GM19023 (cell line): ENCODE results near the gene EVA1B.

Experiments used
- ATAC-seq: cut with Tn5 transposase; IDR thresholded peaks from one replicate; pipeline ENCODE4 v1.9.1; 2021; ENCODE audit warnings: mild to moderate bottlenecking, moderate library complexity; ENCODE audit not compliant: unreplicated experiment

The EVA1B gene

DNA sequence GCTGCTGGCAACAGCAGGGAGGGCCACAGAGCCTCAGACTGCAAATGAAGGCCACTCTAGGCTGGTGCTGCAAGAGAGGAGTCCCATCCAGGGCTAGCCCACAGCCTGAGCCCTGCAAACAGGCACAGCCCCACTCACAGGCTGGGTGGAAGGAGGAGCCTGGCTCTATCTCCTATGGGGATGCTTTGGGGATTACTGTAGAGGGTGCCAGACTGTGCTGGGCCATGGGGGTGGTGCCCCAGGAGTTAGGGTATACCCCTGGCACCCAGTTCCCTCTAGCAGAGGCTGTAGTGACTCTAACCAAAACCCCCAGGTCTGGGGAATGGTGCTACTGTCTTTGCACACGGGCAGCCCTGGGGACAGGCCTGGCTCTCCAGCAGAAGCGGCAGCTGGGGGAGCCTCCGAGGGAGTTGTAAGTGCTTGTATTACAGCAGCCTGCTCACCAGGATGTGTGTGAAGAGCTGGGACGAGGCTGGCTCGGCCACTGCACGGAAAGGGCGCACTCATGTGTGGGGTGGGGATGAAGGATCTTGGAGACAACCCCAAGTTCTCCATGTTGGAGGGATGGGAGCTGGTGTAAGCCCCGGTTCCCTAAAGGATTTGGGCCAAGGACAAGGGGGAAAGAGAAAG lies 23.4 kb upstream of the EVA1B start:
- ATAC-seq: no peak

DNA sequence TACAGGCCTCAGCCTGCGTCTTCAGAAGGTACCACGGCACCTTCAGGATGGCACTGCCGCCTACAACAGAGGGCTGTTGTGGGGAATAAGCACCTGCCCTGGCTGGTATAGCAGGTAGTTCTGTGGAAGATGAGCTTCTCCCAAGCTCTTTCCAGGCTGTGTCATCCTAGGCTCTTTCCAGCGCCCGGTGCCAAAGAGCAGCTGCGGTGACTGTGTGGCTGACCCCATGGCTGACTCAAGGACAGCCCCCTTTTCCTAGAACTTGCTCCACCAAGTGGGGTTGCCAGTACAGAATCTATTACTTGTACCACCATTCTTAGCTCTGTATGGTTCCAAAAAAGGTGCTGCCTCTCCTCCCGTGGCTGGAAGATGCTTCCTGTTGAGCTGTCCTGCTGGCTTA lies 21.9 kb upstream of the EVA1B start:
- no peak for ATAC-seq

DNA sequence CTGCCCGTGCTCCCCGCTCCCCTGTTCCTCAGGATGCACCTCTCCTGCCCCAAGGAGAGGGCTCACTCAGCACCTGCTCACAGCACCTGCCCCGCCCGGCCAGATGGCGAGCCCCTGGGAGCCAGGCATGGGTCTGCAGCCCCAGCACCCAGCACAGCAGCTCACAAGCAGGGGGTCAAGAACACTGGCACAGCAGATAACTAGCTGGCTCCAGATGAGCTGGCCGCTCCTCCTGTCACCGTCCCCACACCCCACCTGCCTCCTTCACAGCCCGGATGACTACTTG lies 20.9 kb upstream of the EVA1B start:
- ATAC-seq: no peak

DNA sequence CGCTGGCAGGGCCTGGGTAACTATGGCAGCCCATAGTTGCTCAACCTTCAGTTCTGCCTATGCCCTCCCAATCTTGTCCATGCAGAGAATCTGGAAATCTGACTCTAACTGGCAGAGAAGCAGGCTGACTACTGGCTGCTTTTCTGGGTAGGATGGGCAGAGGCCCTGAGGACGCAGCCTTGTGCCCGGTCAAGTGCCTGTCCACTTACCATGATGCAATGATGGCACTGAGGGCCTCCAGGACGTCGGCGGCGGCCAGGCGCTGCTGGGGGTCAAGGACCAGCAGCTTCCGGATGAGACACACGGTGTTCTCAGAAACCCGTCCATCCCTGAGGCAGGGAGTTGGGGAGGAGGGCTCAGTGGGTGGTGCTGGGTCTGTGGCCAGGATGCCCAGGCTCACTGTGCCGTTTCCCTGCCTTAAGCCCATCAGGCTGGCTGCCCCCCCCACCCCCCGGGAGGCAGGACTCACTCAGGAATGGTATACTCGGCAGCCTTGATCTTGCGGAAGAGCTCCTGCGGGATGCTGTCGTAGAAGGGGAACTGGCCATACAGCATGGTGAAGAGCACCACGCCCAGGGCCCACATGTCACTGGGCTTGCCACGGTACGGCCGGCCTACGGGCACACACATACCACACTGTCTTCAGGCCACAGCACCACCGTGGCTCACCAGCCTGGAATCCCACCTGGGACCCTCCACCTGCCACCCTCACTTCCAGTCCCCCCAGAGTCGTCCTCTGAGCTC lies 20.4 kb upstream of the EVA1B start:
- ATAC-seq: no peak

DNA sequence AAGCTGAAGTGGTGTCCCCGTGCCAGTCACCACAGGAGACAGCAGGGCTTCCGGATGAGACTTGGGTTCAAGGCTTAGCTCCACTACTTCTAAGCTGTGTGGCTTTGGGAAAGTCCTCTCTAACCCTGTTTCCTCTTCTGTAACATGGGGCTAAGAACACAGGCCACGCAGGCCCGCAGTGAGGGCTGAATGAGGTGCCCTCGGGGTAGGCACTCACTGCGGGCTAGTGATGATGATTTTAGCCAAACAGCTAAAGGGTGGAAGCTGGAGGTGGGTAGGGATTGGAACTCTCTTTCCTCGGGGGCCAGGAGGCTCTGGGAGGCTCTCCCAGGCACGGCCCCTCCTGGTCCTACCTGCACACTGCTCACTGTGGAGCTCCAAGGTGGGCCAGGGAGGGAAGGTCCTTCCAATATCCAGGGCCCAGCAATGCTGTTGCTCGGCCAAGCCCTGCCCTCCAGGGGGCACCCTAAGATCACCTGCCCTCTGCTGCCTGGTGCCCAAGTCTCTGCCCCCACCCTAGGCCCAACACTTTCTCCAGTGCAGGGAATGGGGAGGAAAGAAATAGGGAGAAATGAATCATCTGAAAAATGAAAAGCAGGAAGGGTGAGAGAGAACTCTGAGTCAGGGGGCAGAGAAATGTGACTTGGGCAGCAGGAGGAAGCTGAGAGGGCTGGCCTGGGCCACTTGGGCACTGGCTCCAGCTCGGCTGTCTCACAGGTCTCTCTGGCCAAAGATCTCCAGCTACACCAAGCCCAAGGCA lies 19.2 kb upstream of the EVA1B start:
- no peak for ATAC-seq

DNA sequence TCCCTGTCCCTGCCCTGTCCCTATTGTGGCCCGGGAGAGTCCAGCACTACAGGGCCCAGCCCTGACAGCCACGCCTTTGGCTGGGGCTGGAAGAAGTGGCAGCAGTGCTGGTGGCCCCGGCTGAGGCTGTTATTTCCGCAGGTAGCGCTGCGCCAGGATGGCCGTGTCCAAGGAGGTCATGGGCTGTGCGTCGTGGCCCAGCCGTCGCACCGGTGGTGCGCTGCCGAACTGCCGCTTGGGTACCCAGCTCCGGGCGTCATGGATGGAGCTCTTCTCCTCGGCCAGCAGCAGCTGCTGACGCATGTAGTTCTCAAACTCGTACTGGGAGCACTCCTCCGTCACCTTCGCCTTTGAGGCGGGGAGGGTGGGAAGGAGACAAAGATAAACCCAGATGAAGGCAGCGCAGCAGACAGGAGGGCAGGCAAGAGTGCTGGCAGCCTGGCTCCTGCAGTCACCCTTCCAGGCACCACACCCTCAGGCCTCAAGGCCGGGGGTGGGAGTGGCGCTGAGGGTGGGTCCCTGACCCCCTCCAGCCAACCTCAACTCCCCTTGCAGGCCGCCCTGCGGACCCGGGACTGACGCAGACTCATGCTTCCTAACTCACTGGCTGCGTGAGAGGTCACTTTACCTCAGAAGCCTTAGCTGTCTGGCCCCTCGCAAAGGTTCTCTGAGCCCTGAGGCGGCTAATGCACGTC lies 18.3 kb upstream of the EVA1B start:
- no peak for ATAC-seq

DNA sequence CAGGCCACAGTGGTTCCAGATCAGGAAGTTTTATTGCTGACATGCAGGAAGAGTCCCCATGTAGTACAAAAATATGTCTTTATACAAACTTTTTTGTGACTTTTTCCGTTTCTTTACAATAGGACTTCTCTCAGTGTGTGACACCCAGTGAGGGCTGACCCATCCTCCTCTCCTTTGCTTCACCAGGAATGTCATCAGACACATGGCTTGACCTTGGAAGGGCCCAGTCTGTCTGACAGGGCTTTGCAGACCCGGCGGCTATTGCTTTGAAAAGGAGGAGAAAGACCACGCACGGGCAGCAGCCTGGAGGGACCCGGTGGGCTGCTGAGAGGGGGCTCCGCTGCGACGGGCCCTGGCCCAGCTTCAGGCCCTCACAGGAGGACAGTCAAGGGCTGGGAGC lies 16.2 kb upstream of the EVA1B start:
- no peak for ATAC-seq

DNA sequence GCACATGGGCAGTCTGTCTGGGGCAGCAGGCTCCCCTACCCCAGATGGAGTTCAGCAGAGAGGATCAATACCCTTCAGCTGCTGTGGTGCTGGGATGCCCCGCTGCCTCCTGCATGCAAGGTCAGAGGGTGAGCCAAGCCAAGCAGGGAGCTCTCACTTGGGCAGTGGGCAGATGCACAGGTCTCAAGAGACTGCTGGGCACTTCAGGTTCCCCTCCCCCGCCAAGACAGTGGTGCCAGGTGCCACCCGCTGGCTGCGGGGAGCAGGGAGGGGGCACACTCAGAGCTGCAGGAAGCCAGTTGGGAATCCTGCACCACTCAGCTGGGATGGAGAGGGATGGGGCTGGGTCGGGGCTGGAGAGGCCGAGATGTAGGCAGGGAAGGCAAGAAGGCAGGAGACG lies 15.8 kb upstream of the EVA1B start:
- no peak for ATAC-seq

DNA sequence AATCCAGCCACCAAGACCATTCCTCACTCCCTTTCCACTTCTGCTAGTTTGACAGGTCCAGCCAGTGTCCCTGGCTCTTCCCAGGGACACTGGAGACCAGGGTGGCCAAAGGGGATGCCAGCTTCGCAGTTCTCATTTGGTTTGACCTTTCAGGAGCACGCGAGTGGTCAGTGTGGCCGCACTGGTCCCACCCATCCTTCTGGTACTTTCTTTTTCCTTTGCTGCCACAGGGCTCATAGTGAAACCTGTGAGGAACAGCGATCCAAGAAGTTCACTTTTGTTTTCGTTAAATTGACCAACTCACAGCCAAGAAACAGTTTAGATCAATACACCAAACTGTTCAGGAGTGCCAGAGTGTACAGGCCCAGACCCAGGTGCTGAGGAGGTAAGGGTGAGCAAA lies 14.4 kb upstream of the EVA1B start:
- no peak for ATAC-seq

DNA sequence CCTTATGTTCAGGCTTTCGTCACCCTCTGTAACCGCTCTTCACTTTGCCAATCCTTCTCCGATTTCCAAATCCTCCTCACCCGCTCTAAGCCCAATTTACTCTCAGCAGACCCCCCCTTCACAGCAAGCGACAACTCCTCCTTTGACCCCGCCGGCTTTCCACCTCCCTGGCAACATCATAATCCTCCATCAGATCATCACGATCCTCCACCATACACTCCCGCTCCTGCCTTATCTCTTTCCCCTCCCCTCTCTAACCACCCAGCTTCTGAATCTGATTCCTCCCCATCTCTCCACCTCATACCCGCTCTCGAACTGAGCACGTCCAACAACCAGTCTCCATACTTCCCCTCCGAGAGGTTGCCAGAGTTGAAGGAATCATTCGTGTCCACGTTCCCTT lies 7.5 kb upstream of the EVA1B start:
- ATAC-seq: no peak

DNA sequence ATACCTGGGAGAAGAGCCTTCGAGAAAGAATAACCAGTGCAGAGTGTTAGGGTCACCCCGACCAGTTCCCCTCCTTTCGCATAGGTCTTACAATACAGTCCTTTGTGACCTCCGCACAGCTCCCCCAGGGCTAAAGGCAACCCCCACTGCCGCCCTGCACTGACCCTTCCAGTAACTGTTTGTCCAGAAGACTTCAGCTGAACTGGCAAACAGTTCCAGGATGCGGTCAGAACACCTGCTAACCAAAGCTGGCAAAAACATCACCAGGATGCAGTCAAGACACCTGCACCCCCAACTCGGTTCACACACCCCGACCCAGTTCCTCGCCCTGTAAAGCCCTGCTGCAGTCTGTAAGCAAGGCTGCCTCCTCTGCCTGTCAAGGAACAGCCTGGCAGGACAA lies 6.4 kb upstream of the EVA1B start:
- no peak for ATAC-seq

DNA sequence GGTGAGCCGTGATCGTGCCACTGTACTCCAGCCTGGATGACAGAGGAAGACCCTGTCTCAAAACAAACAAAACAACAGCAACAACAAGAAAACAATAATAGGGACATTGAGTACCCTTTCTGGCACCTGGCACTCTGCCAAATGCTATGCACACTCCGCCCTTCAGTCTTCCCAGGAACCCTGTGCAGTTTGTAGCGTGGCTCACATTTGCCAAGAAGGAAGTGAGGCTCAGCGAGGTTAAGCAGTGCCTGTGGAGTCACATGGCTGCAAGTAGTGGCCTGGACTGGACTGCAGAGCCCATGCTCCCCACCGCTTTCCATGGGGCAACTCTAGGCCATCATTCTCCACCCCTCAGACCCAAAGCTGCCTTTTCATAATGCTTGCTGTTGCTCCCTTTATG lies 5.3 kb upstream of the EVA1B start:
- ATAC-seq: no peak

DNA sequence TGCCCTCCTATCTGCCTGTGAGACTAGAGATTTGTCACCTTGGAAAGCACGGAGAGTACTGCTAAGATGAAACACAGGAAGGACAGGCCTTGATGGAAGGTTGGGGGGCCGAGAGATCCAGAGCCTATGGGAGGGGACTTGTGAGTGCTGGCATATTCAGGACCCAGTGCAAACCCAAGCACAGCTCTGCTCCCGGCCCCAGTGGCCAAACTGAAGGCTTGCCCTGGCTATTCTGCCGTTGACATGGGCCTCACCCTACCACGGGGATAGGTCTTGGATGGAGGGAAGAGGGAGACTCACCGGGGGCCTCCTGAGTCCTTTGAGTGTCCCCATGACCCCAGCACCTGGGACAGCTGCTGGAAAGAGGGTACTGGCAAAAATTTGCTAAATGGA lies 4.6 kb upstream of the EVA1B start:
- no peak for ATAC-seq

DNA sequence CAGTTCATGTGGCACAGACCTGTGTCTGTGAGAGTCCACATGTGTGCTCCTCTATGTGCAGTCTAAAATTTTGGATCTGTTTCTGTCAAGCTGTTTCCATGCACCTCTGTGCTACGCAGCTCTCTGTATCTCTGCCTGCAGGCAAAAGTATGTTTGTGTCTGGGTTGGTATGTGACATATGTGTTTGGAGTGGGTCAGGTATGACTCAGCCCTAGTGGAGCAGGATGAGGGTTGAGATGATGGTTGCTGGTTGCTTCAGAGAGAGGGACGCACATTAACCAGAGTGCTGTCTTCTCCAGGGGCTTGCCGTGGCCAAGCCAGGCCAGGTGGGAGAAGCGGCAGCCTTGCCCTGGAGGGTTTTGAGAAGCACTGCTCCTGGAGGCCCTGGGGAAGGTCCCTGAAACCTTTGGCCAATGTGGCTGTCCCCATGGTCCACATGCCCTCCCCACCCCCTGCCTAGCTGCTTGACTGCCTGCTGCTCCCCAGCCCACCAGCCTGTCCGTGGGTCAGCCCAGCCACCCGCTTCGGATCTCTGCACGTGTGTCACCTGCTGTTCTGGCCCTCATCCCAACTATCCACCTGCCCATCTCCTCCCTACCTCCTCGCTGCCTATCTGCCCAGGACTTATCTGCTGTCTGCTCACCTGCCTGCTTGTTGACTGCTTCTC lies 4.1 kb upstream of the EVA1B start:
- no peak for ATAC-seq

DNA sequence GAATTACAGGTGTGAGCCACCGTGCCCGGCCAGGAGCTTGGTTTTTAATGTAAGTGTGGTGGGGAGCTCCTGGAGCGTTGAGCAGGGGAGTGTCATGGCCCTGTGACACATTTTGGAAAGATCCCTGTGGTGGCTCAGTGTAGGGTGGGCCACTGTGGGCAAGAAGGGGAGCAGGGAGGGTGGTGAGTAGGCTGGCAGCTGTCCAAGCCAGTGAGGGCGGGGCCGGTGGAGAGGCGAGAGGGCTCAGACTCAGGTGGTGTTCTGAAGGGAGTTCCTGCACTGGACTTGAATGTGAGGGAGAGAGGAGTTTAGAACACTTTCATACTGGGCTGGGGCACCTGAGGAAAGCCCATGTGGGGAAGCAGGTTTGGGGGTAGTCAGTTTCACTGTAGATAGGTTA lies 3.1 kb upstream of the EVA1B start:
- no peak for ATAC-seq

DNA sequence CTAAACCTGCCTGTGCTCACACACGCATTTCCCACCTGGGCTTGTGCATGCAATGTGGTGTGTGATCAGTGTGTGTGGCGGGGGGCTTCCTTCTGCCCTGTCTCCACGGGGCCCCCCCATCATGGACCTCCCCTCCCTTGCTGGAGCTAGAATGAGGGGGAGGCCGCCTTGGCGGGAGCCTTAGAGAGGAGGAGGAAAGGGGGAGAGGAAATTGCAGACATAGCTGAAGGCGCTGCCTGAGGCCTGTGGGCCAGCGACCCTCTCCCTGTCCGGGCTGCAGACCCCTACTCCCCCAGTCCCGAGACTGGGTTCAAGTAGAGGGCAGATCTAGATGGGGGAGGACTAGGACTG lies 883 bp upstream of the EVA1B start:
- ATAC-seq: no peak

DNA sequence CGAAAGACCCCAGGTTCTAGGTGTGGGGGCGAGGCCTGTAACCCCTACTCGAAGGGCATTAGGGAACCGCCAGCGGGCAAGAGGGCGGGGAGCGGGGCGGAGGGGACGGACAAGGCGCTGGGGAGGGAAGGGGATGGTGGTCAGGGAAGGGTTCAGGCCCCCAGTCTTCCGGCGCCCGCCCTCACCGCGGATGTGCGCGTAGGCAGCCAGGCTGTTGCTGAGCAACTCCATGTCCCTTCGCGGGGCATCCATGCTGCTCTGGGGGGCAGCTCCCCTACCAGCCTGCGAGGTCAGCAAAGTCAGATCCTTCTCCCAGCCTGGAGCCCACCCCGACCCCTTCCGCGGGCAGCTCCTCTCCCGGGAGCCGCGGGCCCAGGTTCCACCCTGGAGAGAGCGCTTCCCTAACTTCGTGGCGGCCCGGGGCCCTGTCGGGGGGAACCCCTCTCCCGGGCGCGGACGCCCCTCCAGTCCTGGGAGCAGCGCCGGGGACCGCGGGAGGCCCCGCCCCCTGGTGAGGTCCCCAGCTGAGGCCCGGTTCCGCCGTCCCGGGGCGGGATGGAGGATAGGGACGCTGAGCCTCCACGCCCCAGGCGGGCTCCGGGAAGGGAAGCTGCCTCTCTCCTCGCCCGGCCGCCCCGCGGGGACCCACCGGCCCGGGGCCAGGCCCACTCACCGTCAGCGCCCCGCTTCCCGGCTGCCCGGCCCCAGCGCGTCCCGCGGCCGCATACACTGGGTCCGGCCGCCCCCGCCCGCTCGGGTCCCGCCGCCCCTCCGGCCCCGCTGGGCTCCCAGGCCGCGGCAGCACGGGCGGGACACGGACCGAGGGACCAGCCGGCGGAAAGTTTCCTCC lies 434 bp downstream of the EVA1B start:
- no peak for ATAC-seq

DNA sequence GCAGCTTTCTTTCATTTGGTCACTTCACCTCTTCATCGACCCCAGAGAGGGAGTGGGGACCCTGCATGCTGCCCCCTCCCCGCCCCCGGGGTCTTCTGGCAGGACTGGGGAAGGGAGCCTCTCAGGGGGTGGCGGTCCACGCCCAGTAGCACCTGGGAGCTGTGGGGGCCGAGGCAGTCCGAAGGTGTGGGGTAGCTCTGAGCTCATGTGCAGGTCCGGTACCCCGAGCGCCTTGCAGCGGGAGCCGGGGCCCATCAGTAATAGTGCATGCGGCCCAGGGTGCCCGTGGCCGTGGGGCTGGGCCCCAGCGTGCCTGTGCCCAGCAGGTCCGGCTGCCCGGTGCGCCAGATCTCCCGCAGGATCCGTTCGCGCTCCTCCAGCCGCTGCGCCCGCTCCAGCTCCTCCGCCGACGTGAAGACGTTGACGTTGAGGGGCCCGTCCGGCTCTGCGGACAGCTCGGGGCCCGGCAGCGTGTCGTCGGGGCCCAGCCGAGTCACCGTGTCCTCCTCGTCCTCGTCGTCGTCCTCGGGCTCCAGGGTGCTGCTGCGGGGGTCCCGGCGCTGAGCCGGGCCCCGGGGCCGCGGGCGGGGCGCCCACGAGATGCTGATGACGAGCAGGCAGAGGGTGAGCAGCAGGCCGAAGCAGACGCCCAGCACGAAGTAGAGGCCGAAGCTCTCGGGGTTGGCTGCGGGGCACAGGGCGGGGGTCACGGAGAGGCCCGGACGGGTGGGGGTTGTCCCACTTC lies 1.2 kb downstream of the EVA1B start:
- ATAC-seq: no peak

DNA sequence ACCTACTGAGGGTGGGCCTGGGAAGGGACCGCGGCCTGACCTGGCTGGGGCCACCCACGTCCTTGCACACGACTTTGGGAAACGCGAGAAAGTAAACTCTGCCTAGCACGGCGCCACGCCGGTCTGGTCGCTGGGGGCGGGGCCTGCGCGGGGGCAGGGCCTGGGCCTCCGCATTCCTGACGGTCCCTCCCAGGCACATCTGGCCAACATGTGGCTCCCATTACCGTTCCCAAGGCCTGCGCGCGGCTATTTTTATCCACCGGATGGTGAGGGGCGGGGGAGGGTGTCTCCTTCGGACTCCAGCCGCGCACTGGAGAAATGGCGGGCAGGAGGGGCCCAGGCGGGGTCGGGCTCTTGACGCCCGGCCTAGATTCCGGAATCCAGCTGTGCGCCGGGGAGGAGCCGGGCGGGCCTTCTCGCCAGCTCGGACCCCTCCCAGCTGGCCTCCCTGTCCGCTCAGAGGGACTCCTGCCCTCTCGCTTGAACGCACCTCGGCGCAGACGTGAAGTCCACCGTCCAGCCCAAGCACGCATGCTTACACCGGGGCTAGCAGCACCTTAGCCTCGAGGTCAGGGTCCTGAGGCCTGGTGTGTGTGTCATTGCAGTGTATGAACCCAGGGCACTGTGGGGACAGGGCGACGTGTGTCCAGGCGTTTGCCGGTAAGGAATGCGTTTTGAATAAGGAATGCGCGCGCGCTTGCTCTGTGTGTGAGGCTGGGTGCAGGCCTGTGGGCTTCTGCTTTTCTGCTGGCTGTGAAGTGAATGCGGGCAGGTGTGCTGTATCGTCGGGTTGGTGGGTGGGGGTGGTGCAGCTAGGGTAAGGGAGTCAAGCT lies 2.1 kb downstream of the EVA1B start:
- no peak for ATAC-seq
